Cerebellar nuclear complex (tissue), 1 donor: ENCODE data around the gene SLC24A3.
"Not testable (repeated sequence)": the region's sequence is repeated elsewhere in the genome, so short reads cannot be mapped to it uniquely, and the experiment has no call there.

Source experiments
- DNase-seq, 2 experiments: peaks; one replicate each; lab custom pipeline; 2025; lab: John Stamatoyannopoulos, UW

The SLC24A3 gene

DNA sequence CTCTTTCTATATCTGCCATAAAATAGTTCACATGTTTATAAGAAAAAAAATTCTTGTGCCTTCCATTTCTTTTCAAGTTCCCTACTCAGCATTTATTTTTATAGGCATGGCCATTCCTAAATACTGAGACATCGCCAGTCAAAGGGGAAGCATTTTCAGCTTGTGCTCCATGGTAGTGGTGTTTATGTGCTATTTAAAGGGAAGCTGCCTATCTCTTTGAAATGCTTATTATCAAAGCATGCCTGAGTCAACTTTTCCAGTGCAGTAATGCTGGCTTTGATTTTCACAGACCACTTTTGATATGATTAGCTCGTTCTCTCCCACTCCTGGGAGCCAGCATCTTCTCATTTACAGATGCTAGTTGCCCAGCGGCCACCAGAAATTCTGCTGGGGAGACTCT is 421.5 kb downstream of the SLC24A3 start:
- DNase-seq, result no peak

DNA sequence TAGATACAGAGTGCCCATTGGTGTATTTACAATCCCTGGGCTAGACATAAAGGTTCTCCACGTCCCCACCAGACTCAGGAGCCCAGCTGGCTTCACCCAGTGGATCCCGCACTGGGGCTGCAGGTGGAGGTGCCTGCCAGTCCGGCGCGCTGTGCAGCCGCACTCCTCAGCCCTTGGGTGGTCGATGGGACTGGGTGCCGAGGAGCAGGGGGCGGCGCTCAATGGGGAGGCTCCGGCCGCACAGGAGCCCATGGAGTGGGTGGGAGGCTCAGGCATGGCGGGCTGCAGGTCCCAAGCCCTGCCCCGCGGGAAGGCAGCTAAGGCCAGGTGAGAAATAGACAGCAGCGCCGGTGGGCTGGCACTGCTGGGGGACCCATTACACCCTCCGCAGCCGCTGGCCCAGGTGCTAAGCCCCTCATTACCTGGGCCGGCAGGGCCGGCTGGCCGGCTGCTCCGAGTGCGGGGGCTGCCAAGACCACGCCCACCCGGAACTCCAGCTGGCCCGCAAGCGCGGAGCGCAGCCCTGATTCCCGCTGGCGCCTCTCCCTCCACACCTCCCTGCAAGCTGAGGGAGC is 427.1 kb downstream of the SLC24A3 start:
- not testable (repeated sequence) for DNase-seq

DNA sequence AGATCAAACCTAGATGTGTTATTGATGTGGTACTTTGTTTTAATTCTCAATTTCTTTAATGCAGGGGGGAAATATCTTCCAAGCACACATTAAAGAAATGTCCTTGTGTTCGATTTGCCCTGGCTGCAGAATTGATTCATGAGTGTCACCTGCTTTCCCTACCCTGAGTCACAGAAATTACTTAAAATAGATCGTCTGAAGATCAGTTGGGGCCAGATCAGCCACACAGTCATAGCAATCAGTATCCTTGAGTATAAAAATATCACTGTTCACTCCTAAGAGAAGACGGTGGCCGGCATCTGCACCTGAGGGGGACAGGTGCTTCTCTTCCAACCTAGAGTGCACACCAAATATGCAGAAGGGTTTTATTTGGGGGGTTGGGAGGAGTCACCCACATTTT is 430.4 kb downstream of the SLC24A3 start:
- DNase-seq, result no peak

DNA sequence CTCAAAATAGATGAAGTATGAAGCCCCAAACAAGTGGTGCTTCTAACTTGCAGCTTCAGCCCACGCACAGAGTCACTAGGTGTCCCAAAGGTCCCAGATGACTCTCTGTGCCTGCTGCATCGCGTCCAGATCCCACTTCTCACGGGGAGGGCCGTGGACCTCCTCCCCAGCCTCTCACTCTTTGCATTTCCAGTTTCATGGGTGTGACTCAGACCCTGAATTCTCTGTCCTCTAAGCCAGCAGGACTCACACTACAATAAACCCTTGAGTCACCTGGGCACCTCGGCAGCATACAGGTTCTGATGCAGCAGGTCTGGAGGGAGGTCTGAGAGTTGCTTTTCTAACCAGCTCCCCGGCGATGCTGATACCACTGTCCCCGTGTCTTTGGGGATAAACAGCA is 431.6 kb downstream of the SLC24A3 start:
- no peak for DNase-seq

DNA sequence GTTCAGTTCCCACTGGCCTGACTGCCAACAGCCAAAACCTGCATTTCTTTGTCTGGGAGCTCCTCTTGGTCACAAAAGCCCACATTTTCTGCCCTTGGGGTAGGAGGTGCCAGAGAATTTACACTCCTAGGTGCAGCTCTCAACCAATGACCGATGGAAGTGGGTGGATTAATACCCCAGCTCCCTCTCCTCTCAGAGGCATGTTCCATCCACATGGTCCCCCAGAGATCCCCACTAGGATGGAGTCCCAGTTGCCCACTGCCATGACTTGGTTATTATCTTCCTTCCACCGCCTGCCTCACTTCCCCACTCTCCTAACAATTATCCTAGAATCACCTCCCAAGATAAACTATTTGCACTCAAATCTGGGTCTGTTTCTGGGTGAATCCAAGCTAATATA is 434.5 kb downstream of the SLC24A3 start:
- no peak for DNase-seq

DNA sequence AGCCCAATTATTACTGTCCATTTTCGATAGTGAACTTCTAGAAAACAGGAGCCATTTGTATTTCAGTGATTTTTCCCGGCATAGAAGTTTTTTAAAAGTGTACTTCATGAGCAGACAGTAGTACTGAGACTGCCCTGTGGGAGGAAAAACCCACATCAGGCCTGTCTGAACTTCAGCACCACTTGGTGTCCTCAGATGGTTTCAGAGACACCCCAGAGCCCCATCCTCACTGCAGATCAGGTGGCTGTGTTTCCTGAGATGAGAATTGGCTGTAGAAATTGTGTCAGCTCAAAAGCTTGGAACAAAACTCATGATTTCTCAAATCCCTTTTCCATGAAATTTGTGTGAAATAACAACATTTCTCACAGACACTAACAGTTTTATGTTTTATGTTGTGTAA is 435.6 kb downstream of the SLC24A3 start:
- DNase-seq, result no peak

DNA sequence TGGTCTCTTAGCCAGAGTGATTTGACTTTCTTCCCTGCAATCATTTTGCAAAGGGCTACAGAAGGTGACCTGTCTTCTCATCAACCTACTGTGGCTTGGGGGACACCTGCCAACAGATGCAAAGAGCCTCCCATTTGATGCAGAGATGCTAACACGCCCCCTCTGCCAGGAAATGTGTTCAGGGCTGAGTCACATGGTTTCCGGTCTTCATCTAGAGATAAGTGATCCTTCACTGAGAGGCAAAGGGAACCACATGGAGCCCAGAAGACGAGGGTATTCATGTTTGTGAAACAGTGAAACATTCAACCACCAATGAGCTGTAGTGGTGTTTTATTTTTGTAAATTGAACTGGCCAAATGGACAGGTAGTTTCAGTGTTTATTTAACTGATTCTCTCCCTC is 436.6 kb downstream of the SLC24A3 start:
- no peak for DNase-seq

DNA sequence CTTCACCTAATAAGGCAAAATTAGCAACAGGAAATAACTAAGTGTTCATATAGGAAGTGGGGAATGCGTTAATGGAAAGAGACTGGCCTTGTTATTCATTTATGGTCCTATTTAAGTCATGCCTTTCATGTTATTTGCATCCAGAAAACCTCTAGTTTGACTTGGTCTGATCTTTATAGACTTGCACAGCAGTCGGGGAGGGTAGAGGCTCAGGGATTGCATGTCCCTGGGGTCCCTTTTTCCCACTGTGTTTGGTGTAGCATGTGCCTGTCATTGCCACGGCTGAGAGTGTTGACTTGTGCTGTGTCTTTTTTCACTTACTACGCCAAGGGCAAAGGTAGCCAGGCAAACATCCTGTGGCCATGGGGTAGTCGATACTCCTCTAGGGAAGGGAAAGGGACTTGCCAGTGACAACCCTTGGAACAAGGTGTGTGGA is 440.2 kb downstream of the SLC24A3 start:
- no peak for DNase-seq

DNA sequence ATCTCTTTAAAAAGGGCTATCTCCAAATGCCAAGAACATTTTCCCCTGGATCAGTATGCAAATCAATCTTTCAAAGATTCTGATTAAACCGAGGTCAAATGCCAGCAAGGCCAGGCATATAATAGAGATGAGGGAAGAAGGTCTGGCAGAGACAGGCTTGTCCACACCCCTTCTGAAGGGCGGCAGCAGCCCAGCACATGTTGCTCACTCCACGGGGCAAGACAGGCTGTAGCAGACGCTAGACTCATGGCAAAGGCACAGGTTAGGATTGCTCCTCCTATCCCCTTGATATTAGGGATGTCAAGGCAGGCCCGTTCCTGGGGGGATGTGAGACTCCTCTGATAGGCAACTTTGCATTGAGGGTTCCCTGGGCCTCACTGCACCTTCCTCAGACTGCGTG is 440.9 kb downstream of the SLC24A3 start:
- no peak for DNase-seq

DNA sequence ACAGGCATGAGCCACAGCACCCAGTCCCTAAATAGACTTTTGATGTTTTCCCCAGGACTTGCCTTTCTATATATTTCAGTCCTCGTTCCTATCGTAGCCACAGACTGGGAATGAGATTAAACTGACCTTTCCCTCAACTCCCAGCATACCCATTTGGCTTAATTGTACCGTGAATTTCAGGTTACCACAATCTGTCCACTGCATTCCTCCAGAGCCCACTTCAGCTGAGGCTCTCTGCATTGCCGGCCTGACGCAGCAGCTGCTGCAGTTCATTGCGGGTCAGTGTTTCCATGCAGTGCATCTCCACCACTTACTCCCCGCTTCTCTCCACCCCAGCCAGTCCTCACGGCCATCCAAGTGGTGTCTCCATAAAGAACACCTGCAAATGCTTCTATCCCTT is 442.5 kb downstream of the SLC24A3 start:
- no peak for DNase-seq

DNA sequence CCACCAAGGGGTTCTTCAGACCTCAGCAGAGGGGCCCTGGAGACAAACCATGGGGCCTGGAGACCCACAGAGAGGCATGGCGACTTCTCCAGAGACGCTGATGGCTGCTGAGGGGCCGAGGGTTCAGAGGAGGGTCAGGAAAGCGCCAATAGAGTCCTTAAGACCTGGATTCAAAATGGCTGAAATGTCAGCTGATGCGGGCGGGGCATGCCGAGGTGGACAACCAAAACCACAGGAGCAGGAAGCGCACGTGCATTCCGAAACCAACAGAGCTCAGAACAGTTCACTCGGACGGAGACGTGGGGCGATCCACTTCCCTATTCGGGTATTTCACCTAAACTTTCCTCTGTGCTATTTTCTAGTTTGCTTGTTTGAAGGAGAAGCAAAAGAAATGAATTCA is 445.7 kb downstream of the SLC24A3 start:
- no peak for DNase-seq

DNA sequence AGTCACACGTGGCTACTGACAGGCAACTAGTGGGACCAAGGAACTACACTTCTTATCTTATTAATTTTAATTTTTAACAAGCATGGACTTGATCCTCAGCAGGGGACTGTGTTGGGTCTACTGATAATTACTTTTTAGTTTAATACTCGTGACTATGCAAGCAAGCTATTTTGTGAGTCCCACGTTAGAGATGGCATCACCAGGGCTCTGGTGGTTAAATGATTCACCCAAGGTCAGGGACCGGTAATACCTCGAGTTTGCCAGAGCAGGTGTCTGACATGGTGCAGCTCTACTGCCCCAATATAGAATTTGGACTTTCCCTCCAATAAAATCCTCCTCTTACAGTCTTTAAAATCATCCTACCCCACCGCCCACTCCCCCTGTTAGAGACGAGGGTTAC is 447.0 kb downstream of the SLC24A3 start:
- no peak for DNase-seq

DNA sequence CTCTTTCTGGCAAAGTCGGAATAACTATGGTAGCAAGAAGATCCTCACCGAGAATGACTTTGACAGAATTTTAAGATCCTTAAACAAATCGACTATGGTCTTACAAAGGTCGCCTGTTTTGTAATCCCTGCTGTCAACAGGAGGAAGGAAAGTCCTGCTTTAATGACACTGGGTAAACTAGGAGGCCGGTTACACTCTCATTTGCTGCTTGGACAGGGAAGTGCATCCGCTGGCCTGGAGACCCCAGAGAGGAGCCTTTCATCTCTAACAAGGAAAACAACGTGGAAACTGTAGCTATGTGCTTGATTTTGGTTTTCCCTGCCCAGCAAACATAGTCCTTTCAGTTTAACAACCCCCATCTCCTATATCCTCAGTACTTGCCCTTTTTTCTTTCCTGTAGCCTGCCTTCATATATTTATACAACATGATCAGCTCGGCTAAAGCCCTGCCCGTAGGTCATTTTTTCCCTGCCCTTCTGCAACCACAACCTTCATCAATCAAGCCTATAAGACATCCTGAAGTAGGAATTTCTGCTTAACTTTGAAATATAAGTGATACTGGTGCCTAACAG is 448.5 kb downstream of the SLC24A3 start:
- DNase-seq, result no peak

DNA sequence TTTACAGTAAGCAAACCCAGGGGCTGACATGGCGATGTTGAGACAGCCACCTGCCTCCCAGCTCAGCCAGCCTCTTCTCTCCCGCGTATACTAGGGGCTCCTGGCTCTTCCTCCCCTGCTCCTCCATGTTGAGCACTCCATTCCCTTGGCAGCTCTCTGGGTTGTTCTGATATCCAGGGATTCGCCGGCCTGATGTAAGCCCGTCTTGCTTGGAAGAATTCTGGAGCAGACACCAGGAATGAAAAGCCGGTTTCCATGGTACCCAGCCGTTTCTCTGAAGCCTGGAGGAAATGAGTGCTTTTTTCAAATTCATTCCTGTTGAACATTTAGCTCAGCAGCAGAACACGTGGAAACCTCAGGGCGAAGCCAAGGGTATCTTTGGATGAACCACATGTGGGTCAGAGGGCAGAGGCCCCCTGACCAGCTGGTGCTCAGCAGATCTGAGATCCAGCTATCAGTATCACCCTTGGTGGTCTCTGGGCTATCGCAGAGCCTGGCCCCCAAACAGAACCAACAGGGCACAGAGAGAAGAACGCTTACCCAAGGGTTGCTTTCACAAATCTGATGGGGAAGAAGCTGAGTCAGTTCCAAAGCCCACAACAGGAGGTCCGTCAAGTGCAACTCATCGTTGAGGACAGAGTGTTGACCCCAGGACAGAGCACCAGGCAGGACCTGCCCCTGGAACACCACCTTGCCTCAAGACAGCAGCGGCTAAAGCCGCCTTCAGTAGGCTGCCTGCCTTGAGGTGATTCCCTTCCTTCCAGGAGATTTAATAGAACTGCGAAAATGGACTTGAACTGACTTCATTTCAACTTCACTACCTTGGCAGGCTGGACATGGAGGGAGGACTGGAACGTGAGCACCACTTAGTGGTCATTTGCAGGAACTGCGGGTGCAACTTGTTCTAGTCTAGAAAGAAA is 449.5 kb downstream of the SLC24A3 start:
- DNase-seq, result no peak

DNA sequence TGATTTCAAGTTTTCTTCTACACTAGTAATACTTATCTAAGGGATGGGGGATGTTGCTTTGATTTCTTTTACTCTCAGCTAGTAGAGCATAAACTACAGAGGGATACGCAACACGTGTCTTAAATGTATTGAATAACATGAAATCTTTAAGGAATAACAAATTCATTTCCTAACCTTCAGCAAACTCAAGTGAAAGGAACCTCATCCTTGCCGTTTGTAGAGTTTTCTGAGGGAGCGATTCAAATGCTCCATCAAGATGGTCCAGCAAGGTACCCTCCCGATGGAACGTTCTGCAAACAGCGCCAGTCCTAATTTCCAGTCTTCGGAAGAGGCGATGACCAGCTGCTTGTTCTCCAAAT is 450.2 kb downstream of the SLC24A3 start:
- DNase-seq, result no peak

DNA sequence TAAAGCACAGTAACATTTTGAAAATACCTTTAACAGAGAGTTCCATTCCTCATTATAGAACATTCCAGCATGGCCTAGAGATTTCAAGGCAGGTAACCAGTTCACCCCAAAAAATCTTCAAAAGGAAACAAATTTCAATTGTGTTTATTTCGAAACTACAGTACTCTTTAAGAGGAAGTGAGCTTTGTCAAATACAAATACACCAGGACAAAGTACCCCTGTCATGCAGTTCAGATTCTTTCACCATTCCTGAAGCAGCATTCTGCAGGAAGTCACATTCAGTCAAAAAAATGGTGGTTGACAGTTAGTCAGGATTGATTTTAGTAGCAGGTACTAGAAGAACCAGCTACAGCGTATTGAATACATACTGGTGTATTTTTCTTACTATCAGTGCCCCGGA is 456.0 kb downstream of the SLC24A3 start:
- DNase-seq, result no peak

DNA sequence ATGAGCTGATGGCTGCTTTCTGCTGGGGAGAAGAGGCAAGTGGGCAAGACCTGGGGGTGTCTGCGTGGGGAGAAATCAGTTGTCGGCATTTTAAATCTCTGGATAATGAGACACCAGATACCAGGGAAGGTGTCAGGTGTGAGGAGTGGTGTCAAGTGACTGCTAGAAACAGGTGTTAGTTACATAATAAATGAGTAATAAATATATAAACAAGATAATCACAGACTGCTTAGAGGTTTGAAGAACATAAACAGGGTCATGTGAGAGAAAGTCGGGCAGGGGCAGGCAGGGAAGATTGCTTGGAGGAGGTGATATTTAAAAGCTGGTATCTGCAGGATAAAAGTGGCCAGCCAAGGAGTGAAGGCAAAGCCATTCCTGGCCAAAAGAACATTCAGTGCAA is 458.4 kb downstream of the SLC24A3 start:
- no peak for DNase-seq

DNA sequence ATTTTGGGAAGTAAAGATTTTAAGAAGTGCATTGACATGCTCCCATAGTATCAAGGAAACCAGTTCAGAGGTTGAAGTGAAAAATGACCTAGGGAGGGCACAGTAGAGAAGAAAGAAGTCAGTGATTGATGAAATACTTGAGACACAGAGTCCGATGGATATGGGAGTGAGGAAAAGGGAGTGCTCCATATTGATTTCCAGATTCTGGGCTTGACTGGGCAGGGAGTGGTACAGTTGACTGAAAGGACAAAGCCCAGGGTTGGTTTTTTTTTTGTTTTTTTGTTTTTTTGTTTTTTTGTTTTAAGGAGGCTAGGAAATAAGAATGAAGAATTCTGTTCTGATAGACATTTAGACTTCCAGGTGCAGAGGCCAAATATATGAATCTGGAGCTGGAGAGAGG is 458.9 kb downstream of the SLC24A3 start:
- DNase-seq, result no peak

DNA sequence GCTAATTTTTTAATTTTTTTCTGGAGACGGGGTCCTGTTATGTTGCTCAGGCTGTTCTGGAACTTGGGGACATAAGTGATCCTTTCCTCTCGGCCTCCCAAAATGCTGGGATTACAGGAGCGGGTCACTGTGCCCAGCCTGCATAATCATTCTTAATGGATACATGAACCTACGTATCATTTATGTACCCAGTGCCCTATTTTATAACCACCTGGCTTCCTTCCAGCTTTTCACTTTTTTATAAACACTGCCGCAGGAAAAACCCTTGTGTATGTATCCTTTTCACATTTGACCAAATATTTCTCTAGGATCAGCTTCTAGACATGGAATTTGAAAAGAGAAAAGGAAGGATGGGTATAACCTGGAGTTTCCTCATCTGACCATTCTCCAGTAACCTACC is 460.1 kb downstream of the SLC24A3 start:
- DNase-seq, result no peak

DNA sequence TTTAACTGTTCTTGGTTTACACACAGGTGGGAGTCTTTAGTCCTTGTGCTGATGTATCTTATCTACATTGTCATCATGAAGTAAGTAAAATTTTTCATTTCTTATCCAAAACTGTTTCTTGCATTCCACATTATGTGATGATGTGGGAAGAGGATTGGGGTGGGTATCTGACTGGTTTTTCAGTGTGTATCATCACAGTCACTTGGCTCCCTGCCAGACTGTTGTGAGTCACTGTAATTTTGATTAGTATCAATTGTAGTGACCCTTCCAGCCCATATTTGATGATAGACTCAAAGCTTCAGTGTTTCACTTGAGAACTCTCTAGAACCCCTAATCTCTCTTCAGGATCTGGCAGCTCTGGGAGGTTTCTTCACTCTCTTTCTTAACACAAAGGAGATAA is 461.1 kb downstream of the SLC24A3 start:
- no peak for DNase-seq

DNA sequence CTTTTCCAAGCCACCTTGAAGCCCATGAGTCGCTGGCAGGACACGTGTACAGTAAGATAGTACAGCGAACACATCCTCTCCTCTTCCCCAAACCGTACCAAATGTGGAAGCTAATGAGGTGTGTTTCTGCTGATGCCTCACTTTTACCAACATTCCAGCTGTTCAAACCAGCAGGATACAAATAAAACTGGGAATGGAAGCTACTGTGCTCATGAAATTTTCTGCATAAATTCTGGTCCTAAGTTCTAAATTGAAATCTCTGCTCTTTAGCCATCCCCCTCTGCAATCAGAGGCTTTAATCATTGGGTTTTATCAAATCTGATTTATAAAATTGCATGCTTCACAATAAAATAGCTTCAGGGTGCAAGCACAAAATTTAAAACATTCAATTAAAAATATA is 463.8 kb downstream of the SLC24A3 start:
- no peak for DNase-seq

DNA sequence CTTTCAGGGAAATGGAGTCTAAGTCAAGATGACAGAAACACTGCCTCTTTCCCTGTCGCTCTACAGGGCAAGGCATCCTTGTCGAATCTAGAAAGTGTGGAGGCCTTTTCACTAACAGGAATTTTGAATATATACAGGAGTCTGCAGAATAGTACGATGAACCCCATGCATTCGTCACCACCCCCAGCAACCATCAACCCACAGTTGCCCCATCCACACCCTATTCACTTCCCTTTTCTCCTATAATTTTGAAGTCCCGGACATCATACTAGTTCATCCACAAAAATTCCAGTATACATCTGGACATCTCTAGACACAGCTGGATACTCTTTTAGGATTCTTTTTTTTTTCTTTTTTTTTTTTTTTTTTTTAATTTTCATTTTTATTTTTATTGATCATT is 464.9 kb downstream of the SLC24A3 start:
- no peak for DNase-seq

DNA sequence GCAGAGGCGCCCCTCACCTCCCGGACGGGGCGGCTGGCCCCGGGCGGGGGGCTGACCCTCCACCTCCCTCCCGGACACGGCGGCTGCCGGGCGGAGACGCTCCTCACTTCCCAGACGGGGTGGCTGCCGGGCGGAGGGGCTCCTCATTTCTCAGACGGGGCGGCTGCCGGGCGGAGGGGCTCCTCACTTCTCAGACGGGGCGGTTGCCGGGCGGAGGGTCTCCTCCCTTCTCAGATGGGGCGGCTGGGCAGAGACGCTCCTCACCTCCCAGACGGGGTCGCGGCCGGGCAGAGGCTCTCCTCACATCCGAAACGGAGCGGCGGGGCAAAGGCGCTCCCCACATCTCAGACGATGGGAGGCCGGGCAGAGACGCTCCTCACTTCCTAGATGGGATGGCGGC is 466.1 kb downstream of the SLC24A3 start:
- DNase-seq, result not testable (repeated sequence)
